ENCODE results near the gene ARL15.

DNA sequence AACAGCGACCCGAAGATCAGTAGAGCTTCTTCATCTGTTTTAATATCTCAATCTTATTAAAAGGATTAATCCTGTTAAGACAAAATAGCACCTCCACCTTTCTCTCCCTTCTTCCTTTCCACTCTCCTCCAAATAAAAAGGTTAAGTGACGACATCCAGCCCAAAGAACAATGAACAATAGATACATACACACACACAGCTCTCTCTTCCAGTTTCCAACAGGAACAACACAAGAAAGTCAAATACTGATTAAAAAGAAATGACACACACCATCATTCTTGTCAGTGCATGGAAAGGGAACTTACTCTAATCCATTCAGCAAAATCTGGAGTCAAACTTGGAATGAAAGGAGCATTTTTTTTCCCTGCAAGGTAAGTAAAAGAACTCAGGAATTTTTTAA, 2.8 kb downstream of the ARL15 start:
- TF ChIP-seq EP300 (IDR thresholded peaks at IDR 0.05) (no peak), POLR2A (IDR thresholded peaks at IDR 0.05) (no peak)
